Fibroblast of upper back skin (primary cell): ENCODE data around the gene GALNT10.
"Not testable (repeated sequence)": the region's sequence is repeated elsewhere in the genome, so short reads cannot be mapped to it uniquely, and the experiment has no call there.

ENCODE experiments used
- DNase-seq: peaks from one replicate; pipeline ENCODE4 v3.0.0-alpha.2; 2013

The GALNT10 gene, protein sequence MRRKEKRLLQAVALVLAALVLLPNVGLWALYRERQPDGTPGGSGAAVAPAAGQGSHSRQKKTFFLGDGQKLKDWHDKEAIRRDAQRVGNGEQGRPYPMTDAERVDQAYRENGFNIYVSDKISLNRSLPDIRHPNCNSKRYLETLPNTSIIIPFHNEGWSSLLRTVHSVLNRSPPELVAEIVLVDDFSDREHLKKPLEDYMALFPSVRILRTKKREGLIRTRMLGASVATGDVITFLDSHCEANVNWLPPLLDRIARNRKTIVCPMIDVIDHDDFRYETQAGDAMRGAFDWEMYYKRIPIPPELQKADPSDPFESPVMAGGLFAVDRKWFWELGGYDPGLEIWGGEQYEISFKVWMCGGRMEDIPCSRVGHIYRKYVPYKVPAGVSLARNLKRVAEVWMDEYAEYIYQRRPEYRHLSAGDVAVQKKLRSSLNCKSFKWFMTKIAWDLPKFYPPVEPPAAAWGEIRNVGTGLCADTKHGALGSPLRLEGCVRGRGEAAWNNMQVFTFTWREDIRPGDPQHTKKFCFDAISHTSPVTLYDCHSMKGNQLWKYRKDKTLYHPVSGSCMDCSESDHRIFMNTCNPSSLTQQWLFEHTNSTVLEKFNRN

DNA sequence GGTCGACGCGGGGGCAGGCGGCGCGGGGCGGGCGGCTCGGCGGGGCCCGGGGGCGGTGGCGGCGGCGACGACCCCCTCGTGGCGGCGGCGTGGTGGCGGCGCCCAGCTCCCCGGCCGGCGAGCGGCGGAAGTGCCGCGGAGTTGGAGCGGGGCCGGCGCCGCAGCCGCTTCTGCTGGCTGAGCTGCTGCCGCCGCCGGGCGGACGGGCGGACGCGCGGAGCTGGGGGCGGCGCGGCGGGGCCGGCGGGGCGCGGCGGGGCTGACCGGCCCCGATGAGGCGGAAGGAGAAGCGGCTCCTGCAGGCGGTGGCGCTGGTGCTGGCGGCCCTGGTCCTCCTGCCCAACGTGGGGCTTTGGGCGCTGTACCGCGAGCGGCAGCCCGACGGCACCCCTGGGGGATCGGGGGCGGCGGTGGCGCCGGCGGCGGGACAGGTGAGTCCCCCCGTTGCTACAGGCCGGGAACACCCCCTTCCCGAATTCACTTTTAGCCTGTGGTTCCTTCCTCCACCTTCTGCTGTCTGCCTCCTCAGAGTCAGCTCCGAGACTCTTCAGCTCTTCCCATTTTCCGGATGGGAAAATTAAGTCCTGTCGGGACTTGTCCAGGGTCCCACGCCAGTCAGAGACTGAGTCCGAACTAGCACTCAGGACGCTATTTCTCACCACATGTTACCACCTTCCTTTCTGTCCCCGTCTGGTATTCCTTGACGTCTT, at the start of gene GALNT10:
GALNT10 (plus strand) TSS at position 139 of the 710 bp plus-strand sequence; CDS start at position 273, 134 bp downstream.
- DNase-seq = peak; percentile 65

DNA sequence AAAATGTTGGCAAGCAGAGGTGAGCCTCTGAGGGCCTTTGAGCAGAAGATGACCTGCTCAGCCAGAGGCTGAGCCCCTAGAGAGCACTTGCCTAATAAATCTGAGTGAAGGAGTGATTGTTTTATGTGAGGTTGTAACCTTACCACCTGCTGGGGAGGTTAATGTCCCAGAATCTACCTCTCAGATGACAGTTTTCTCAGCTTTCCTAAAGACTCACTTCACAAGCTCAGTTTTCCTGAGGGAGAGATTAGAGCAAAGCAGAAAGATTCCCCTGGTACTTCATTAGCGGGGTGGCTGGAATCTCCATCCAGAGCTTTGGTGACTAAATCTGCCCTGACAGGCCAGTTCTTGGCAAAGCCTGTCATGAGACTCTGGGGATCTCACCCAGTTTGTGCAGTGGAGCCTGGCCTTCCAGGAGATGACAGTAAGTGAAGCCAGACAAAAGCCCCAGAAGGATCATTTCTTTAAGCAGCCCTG, 48.8 kb upstream of the GALNT10 start:
- no peak for DNase-seq

DNA sequence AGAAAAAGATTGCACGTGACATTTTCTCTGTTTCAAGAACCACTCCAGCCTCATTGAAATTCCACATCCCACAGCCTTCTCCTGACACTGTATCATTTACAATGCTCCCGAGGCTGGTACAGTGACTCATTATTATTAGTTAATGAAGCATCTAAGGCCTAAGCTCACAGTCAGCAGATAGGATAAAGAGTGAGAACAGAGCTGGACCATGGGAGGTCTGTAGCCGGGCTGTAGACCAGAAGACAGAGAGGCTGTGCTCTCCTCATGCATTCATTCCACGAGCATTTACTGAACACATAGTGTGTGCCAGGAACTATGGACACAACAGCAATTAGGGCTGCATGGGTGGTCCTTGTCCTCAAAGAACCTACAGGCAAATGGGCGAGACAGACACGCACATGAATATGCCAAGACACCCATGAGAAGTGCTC, 47.3 kb upstream of the GALNT10 start:
- no peak for DNase-seq

DNA sequence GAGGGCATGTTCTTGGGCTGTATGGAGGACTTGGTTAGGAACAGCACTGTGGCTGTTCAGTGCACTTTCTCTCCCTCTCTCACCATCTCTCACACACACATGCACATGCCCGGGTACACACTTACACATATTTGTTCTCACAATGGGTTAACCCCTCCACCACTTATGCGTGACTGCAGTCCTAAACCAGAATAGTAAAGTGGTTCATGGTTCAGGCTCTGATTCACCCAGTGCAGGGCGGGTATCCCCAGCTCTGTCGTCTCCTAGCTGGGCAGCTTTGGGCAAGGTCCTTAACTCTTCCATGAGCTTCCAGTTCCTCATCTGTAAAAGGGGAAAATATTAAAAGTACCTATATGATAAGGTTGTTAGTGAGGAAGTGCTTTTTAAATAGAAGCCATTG, 45.3 kb upstream of the GALNT10 start:
- DNase-seq = no peak

DNA sequence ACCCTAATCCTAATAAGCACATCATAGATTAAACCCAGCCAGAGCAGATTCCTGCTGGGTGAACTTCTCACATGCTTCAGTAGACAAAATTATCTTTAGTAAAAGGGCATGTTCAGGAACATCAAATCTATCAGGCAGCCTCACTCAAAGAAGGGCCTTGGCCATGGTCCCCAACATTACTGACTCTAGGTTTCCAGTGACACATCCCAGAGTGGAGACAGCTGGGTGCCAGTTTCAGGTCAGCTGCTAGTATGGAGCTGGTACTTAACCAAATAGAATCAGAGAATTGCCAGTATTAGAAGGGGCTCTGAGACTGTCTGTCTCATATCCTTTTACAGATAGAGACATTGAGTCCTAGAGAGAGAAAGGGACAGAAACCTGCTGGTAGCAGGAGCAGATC, 44.1 kb upstream of the GALNT10 start:
- no peak for DNase-seq

DNA sequence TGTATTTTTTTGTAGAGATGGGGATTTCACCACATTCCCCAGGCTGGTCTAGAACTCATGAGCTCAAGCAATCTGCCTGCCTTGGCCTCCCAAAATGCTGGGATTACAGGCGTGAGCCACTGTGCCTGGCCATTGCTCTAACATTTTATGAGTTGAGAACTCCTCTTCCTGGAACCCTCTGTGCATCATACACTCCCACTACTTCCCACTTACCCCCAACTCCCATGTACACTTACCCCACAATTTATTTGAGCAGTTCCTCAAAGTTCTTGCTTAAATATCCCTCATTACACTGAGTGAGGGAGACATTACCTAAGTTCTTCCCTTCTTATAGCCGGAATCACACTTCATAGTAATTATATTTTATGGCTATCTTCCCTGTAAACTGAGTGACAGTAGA, 42.9 kb upstream of the GALNT10 start:
- DNase-seq = no peak

DNA sequence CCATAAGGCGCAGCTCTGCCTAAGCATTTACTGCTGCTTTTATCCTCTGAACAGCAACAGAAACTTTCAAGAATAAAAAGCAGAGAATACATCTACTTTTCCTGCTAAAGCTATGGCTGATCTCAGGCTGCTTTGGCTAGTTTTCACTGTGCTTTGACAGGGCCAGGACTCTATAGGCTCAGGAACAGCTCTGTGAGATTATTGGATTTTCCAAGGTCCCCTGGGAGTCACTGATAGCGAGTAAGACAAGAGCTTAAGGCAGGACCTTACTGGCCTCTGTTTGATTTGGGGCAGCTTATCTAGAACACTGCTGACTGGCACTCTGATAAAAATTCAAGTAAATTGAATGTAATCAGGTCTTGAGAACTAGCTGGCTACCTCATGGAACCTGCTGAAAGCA, 40.1 kb upstream of the GALNT10 start:
- DNase-seq = not testable (repeated sequence)

DNA sequence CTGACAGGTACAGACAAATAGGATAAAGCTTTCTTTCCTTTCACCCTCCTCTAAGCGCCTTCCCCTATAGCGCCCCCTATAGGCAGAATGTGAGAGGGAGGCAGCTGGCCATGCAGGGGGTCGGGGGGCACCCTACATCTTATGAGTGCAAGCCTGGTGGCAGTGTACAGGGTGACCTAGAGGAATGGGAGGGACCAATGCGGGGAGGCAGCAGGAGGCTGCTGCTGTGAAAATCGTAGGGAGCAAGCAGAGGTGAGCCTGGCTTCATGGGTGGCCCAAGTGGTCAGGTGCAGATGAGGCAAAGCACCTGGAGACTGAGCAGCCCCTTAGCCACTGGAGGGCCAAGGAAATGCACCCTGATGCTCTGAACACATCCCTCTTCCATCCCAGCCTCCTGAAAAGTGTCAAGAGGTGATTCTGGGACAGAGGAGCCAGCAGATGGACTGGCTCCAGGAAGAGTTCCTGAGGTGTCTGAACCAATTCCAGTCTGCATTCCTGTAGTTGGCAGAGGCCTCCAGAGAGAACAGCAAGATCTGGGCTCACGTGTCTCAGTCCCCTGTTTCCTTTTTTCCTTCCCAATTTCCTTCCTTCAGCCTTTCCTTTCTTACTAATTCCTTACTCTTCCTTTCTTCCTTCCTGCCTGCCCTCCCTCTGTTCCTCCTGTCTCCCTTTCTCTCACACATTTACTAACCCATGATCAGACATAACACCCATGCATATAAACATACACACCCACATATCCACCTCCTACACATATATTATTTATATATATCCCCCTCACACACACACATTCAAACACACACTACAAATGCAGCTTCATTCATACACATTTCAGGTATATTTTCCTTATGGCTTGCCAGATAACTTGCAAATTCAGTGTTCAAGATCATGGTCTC, 32.8 kb upstream of the GALNT10 start:
- no peak for DNase-seq

DNA sequence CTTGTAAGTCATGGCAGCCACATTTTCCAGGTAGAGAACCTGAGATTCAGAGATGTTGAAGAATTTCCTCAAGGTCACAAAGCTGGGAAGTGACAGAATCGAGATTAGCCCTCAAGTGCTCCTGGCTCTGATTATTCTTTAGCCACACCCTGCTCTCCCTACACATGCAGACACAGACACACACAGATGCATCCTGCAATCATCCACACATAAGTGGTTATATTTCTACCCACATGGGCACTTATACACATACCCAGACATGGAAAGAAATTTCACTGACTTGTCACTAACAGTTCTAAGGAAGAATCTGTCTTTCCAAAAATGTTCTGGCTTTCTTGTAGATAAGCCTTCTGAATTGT, 32.2 kb upstream of the GALNT10 start:
- DNase-seq = no peak

DNA sequence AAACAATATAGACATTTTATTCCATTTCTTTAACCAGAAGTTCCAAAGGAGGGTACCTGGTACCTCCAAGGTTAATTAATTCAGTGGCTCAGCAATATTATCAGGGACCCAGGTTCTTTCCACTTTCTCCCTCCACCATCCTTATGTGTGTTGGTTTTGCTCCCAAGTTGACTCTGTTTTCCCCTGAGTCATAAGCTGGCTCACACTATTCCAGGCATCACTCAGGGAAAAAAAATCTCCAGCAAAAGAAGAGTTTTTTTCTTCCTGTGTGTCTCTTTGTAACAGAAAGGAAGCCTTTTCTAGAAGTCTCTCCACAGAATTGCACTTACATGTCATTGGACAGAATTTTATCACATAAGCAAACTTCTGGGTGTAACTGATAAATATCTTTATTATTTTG, 31.2 kb upstream of the GALNT10 start:
- DNase-seq = peak; percentile 45

DNA sequence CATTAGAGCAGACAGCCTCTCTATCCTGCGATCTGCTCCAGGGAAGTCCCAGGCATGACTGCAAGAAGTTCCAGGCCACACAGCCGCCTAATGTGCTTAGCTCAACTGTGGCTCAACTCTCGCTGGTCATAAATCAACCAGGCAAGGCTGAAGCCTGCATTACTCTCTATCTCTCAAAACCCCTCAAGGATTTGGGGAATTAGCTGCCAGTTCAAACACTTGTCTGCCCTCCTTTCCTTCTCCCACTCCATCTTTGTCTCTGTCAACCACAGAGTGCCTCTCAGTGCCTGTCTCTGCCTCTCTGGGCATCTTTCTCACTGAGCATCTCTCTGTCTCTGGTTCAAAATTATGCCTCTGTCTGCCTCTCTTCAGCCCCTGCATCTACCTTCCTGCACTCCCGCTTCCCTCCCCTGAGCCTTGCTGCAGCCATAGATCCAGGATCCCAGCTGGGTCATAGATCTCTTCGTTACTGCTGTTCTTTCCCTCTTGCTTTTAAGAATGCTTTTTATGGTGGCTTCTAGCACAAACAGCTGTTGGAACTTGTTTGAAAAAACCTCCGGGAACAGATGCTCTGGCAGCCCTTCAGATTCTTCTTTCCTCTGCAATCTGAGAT, 27.9 kb upstream of the GALNT10 start:
- no peak for DNase-seq

DNA sequence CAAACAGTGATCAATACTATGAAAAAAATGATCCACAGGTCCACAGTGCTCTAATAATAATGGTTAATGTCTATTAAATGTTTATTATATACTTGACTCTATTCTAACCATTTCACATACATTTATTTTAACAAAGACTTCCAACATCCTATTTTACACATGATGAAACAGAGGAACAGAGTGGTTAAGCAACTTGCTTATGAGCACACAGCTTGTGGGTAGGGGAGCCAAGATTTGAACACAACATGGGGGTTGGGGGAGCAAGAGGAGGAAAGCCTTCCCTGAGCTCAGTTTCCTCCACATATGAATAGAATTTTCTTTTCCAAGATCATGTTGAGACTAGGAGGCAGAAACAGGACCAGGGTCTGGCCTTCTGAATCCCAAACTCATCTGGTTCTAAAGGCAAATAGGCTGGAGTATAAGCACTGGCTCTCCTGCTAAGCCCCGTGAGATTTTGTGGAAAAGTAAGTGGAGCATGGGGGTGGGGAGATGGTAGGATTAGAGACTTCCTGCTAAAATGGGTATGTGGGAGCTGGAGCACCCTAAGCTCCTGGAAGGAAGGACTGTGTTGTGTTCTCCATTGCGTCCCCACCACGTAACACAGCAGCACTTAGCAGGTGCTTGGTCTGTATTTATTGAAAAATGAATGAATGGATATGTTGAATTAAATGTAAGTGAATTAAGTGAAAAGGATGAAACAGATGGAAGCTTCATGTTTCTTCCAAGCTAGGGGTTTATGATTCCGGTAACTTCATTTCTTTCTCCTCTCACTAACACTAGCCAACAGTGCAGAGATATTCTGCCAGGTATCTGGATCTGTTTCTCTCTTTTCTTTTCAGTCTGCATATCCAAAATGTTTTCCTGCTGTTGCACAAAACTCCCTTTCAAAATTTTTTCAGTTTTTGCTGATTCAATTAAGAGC, 26.9 kb upstream of the GALNT10 start:
- no peak for DNase-seq

DNA sequence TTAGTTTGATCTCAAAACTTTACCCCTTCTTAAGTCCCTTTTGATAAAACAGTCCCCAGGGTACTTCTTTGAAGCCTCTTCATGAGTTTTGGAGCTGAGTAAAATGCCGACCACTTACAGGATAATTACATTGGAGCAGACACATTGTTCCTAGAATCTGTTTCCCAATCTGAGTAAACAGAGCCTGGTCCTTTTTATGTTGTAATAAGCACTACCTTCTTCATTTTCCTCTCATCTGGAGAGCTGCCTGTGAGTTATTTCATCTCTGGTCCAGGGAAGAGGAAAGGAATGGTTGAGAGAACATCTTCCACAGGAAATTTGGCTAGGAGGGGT, 26.3 kb upstream of the GALNT10 start:
- no peak for DNase-seq

DNA sequence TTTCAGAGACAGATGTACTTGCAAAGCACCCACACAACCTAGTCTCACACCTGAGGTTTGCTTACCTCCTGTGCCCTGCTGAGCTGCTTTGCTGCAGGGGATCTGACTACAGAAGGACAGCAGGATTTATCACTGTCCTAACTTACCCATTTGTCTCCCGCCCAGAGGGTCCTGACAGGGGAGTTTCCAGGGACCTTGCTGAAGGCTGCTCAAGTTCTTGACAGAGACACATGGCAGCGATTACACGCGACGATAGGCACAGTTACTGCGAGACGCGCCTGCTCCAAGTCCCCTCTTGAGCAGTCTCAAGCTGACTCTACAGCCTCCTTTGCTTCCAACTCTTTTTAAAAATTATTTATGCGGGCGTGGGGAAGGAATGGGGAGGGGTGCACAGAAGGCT, 24.6 kb upstream of the GALNT10 start:
- no peak for DNase-seq

DNA sequence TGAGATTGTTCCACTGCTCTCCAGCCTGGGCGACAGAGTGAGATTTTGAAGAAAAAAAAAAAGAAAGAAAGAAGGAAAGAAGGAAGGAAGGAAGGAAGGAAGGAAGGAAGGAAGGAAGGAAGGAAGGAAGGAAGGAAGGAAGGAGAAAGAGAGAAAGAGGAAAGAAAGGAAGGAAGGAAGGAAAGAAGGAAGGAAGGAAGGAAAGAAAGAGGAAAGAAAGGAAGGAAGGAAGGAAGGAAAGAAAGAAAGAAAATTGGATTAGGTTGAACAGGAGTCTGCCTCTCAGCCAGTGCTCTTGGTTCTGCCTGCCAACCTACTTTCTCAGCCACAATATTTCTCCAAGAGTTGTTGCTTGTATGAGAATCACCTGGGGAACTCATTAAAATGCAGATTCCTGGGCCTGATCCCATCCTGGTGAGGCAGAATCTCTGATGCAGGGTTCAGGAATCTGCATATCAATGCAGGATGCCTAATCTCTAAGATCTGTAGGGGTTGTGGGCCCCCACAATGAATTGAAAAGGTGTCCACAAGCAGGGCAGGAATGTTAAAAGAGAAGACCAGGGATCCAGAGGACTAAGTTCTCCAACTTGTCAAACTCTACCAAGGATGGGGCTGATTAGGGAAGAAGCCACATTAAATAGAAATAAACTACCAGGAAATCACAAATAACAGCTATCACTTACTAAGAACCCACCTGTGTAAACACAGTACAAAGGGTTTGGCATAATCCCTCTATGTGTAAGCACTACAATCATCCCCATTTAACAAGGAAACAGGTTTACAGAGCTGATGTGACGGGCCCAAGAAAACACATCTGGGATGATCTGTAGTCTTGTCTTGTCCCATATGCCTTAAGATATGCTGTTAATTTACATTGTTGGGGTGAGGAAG, 23.4 kb upstream of the GALNT10 start:
- DNase-seq = no peak

DNA sequence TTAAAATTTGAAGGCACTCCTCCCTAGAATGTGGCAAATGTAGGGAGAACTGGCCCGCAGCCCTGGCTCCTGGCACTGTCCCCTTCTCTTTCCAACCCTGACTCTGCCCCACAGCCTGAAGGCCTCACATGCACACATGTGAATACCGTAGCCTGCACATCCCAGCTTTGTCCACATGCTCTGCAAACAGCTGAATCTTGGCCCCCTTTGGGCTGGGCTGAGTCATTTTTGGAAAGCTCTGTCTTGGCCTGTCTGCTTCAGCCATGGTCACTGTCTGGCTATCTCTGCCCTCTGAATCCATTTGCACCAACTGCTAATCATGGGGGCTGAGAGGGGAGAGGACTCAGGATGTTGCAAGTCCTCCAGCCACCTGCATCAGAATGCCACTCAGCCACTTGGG, 22.1 kb upstream of the GALNT10 start:
- no peak for DNase-seq

DNA sequence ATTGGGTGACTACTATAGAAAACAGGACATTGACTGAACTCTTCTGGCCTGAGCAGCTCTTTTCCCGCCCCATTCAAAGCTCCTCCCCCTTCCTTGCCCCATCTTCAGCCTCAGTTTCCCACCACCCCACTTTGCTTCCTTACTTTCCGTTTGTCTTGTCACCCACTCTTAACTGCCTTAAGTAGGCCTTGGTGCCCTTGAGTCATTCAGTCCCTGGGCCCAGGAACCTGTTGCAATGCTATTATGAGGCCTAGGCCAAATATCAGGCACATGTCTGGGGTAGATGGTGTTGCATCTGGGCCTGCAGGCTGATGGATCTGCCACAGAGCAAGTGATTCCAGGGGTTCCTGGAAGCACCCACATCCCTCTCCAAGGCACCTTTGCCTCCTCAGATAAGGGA, 17.7 kb upstream of the GALNT10 start:
- DNase-seq = no peak

DNA sequence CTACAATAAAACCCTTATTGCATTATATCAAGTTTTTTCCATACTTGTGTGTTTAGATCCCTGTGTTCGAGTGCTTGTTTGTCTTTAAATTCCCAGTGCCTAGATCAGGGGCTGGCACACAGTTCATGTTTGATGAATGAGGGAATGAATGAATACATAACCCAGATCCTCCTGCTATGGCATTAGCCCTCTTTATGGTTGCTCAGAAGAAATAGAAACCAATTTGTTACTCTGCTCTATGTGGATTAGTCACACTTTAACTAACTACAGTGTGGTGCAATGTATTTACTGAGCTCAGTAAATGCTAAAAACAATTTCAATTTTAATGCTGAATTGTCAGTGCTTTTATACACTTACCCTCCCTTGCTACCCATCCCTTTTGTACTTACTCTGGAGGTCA, 16.4 kb upstream of the GALNT10 start:
- DNase-seq = no peak

DNA sequence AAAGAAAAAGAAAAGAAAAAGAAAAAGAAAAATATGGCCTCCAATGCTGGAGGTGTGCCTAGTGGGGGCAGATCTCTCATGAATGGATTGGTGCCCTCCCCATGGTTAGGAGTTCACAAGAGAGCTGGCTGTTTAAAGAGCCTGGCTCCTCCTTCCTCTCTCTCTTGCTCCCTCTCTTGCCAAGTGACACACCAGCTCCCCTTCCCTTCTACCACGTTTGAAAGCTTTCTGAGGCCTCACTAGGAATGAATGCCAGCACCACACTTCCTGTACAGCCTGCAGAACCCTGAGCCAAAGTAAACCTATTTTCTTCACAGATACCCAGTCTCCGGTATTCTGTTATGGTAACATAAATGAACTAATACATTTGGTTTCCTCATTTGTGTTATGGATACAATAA, 14.4 kb upstream of the GALNT10 start:
- peak; percentile 58 for DNase-seq

DNA sequence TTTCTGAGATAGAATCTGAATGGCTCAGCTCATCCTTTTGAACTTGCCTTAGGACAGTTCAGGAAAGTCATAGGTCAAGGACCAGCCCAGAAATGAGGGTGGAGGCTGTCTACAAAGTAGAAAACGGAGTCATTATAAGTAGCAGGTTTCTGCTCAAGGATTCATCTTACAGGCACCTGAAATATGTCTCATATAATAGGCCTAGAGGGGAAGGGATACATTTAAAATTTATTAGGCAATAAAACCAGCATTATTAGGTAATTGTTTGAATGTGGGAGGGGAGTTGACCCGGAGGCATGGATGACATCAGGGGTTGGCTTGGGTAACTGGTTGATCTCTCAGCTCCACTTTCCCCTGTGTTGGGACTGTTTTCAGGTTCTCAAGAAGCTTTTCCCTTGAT, 11.9 kb upstream of the GALNT10 start:
- no peak for DNase-seq
